Adipocyte (in vitro differentiated cells): Measurements from ENCODE around the gene MDM2.
"Not testable (repeated sequence)": the region's sequence is repeated elsewhere in the genome, so short reads cannot be mapped to it uniquely, and the experiment has no call there.

Experiments
- DNase-seq: peaks from one replicate; pipeline ENCODE4 v3.0.0-alpha.2; 2015; ENCODE audit warnings: low read depth
- H3K27me3 ChIP-seq: replicated peaks from 2 replicates; pipeline ENCODE4 v1.7.0; 2013; ENCODE audit warnings: mild to moderate bottlenecking, low read length, moderate library complexity; ENCODE audit not compliant: control insufficient read depth, insufficient read depth
- H3K36me3 ChIP-seq: 2 replicates; pipeline ENCODE4 v1.7.0; 2013; ENCODE audit warnings: low read length, mild to moderate bottlenecking, moderate library complexity; ENCODE audit not compliant: control insufficient read depth, insufficient read depth, severe bottlenecking
- H3K4me1 ChIP-seq: 2 replicates; pipeline ENCODE4 v1.7.0; 2013; ENCODE audit warnings: mild to moderate bottlenecking, low read length, moderate library complexity; ENCODE audit not compliant: control insufficient read depth, insufficient read depth
- H3K4me3 ChIP-seq: 2 replicates; pipeline ENCODE4 v1.7.0; 2013; ENCODE audit warnings: mild to moderate bottlenecking, low read length, moderate library complexity
- H3K9ac ChIP-seq: 2 replicates; pipeline ENCODE4 v1.7.0; 2013; ENCODE audit warnings: mild to moderate bottlenecking, low read length, moderate library complexity
- H3K9me3 ChIP-seq: 2 replicates; pipeline ENCODE4 v1.7.0; 2013; ENCODE audit warnings: mild to moderate bottlenecking, low read length, moderate library complexity; ENCODE audit not compliant: control insufficient read depth

MDM2 gene

GRCh38 chr12:68833508-68833907 is 25.5 kb downstream of the MDM2 start:
- no peaks in the 10 kb centered on the region for H3K27me3 ChIP-seq
- no peak overlapping the region for H3K9ac ChIP-seq
- H3K9me3 ChIP-seq: no peaks in the 10 kb centered on the region
- H3K36me3 ChIP-seq: peaks cover 94% of the 10 kb centered on the region
- no peak overlapping the region for H3K4me3 ChIP-seq
- no peak for DNase-seq
- H3K4me1 ChIP-seq: peaks cover 36% of the 10 kb centered on the region

DNA sequence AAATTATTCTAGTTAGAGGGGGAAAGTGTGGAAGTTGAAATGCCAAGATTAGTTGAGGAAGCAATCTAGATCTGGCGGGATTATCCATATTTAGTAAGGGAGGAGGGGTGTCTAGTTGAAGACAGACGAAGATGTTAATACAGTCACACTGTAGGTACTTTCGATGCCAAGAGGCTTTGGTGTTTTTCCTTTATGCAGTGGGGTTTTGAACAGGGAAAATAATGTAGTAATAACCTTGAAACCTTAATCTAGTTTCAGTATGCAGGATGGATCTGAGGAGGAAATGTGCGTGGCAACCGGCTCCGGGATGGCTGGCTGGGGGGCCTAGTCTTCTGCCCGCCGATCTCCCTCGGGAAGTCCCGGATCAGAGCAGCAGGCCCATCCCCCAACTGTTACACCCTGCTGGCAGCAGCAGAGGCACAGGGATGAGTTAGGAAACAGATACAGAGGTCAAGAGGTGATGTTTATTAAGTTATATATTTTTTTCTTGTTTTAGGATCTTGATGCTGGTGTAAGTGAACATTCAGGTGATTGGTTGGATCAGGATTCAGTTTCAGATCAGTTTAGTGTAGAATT is 27.4 kb downstream of the MDM2 start:
- no peak for DNase-seq
- no peaks in the 10 kb centered on the region for H3K9me3 ChIP-seq
- peak overlapping the region; percentile 11 for H3K9ac ChIP-seq
- H3K27me3 ChIP-seq: no peaks in the 10 kb centered on the region
- peaks cover 37% of the 10 kb centered on the region for H3K4me1 ChIP-seq
- peaks cover 94% of the 10 kb centered on the region for H3K36me3 ChIP-seq
- H3K4me3 ChIP-seq: no peak overlapping the region

DNA sequence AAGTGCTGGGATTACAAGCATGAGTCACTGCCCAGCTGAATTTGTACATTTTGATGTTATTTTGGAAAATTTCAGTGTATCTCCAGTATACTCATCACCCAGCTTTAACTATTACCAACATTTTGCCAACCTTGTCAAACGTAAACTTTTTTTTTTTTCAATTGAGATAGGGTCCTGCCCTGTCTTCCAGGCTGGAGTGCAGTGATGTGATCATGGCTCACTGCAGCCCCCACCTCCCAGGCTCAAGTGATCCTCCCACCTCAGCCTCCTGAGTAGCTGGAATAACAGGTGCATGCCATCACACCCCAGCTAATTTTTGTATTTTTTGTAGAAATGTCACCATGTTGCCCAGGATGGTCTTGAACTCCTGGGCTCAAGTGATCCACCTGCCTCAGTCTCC is 29.2 kb downstream of the MDM2 start:
- no peak overlapping the region for H3K9ac ChIP-seq
- H3K36me3 ChIP-seq: peaks cover 94% of the 10 kb centered on the region
- H3K4me3 ChIP-seq: no peak overlapping the region
- no peaks in the 10 kb centered on the region for H3K9me3 ChIP-seq
- H3K27me3 ChIP-seq: no peaks in the 10 kb centered on the region
- H3K4me1 ChIP-seq: peaks cover 39% of the 10 kb centered on the region
- no peak for DNase-seq

DNA sequence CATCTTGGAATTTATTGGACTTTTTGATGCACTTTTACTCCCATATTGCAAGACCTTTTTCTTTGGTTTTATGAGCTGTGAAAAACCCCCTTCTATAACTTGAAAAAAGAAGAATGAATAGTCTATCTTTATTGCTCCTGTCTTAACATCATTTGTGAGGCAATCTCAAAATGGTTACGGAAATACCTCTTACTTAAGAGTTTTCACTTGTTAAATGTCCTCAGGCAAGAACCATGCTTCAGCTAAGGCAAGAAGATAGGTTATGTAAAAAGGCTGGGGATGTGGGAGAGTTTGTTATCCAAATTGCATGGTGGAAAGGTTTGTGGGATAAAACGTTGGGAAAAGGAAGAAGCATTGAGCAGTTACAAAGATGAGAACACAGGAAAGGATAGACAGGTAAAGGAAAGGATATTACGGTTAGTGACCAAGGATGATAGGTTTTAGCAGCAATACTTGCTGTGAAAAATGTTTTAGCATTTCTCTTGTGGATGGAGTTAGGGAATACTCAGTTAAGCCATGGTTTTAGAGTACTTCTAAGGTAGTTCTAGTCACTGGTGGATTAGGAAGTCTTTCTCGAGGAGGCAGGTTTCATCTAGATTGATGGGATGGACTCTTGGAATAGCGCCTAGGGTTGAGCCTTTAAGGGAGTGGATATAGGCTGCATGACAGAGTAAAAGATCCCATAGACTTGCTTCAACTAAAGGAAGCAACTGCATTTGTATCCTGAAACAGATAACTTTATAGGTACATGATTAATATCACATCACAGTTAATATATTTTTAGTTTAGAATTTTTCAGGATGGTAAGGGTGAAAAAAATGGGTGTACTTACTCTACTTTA is 30.3 kb downstream of the MDM2 start:
- H3K9ac ChIP-seq: no peak overlapping the region

GRCh38 chr12:68839183-68840147 is 31.5 kb downstream of the MDM2 start:
- DNase-seq: no peak
- H3K4me3 ChIP-seq: no peak overlapping the region
- no peaks in the 10 kb centered on the region for H3K27me3 ChIP-seq
- H3K4me1 ChIP-seq: peaks cover 38% of the 10 kb centered on the region
- no peaks in the 10 kb centered on the region for H3K9me3 ChIP-seq
- peaks cover 98% of the 10 kb centered on the region for H3K36me3 ChIP-seq
- H3K9ac ChIP-seq: no peak overlapping the region

More for the DNA sequence above, 30.3 kb downstream of the MDM2 start:
- peaks cover 99% of the 10 kb centered on the region for H3K36me3 ChIP-seq
- H3K9me3 ChIP-seq: no peaks in the 10 kb centered on the region
- DNase-seq: no peak
- peaks cover 39% of the 10 kb centered on the region for H3K4me1 ChIP-seq
- H3K4me3 ChIP-seq: no peak overlapping the region
- H3K27me3 ChIP-seq: no peaks in the 10 kb centered on the region

DNA sequence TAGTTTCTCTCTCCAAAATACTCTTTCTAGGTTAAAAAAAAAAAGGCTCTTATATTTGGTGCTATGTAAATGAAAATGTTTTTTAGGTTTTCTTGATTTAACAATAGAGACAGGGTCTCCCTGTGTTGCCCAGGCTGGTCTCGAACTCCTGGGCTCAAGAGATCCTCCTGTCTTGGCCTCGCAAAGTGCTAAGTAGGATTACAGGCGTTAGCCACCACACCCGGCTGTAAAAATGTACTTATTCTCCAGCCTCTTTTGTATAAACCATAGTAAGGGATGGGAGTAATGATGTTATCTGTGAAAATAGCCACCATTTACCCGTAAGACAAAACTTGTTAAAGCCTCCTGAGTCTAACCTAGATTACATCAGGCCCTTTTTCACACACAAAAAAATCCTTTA is 33.2 kb downstream of the MDM2 start:
- DNase-seq, H3K9ac ChIP-seq, H3K27me3 ChIP-seq, H3K9me3 ChIP-seq, H3K4me3 ChIP-seq: not testable (repeated sequence)
- Histone ChIP-seq H3K4me1 (peaks cover 25% of the 10 kb centered on the region), H3K36me3 (peaks cover 82% of the 10 kb centered on the region)

- no peak overlapping the region for H3K9ac ChIP-seq
- H3K27me3 ChIP-seq: no peaks in the 10 kb centered on the region
- no peaks in the 10 kb centered on the region for H3K9me3 ChIP-seq
- H3K4me3 ChIP-seq: no peak overlapping the region
- no peak for DNase-seq
- H3K36me3 ChIP-seq: peaks cover 76% of the 10 kb centered on the region
- H3K4me1 ChIP-seq: peaks cover 21% of the 10 kb centered on the region
Observed at GRCh38 chr12:68841717-68842116, 33.7 kb downstream of the MDM2 start.

DNA sequence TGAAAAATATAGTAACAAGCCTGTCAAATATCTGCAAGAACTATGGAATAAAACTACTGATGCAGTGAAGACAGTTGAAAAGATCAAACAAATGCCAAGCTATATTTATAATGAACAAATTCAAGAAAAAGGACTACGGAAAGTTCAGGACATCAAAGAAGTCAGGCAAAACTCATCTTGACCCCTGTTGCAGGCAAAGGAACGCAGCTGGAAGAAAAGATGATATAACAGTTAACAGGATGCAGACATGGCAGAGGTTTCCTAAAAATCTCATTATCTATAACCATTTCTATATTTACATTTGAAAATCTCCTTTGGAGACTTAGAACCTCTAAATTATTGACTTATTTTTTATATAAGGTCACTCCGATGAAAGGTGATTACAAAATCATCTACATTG is 34.1 kb downstream of the MDM2 start:
- Histone ChIP-seq H3K27me3 (no peaks in the 10 kb centered on the region), H3K36me3 (peaks cover 72% of the 10 kb centered on the region), H3K4me1 (peaks cover 19% of the 10 kb centered on the region), H3K9me3 (no peaks in the 10 kb centered on the region), H3K4me3 (no peak overlapping the region), H3K9ac (no peak overlapping the region)
- no peak for DNase-seq

DNA sequence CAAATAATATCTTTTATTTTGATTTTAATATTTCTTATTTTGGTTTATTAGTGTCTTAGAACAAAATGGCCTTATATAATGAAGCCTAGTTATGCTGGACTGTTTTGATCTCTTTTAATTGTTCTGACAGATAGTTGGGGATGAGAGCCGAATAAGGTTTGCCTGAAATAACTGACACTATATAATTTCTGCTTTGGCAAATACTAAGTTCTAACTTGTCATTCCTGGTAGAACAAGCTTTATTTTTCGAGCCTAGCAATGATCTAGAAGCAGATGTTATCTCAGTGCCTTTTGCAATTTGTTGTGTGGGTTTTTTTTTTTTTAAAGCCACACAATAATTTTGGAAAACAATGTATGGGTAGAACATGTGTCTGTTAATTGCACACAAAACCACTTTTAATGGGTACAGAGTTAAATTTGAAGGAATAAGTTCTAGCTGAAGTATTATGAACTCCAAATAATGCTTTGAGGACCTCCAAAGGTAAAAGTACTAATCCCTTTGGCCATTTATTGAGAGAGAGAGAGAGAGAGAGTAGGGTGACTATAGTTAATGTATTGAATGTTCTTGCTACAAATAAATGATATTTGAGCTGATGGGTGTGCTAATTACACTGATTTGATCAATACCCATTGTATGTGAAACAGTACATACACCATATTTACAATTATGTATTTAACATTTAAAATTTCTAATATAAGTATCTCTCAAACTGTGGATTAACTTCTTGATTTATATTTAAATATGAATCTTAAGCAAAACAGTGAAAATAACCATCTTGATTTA is 35.0 kb downstream of the MDM2 start:
- DNase-seq: no peak
- Histone ChIP-seq H3K9me3 (no peaks in the 10 kb centered on the region), H3K9ac (no peak overlapping the region), H3K4me1 (peaks cover 11% of the 10 kb centered on the region), H3K27me3 (no peaks in the 10 kb centered on the region), H3K4me3 (no peak overlapping the region), H3K36me3 (peaks cover 64% of the 10 kb centered on the region)

- Histone ChIP-seq H3K36me3 (peaks cover 50% of the 10 kb centered on the region), H3K9ac (no peak overlapping the region), H3K27me3 (no peaks in the 10 kb centered on the region), H3K9me3 (no peaks in the 10 kb centered on the region), H3K4me1 (peaks cover 4% of the 10 kb centered on the region), H3K4me3 (no peak overlapping the region)
- DNase-seq: no peak
Observed at GRCh38 chr12:68844318-68844745, 36.4 kb downstream of the MDM2 start.
